HG03575 (cell line): ENCODE results near the gene SPSB3.

Experiments used
- ATAC-seq: cut with Tn5 transposase; IDR thresholded peaks from one replicate; pipeline ENCODE4 v1.9.1; 2021; ENCODE audit not compliant: unreplicated experiment, insufficient number of reproducible peaks, low FRiP score; ENCODE audit errors: extremely low read depth

The SPSB3 gene

GRCh38 chr16:1729445-1729844 is 52.9 kb downstream of the SPSB3 start:
- ATAC-seq = no peak

DNA sequence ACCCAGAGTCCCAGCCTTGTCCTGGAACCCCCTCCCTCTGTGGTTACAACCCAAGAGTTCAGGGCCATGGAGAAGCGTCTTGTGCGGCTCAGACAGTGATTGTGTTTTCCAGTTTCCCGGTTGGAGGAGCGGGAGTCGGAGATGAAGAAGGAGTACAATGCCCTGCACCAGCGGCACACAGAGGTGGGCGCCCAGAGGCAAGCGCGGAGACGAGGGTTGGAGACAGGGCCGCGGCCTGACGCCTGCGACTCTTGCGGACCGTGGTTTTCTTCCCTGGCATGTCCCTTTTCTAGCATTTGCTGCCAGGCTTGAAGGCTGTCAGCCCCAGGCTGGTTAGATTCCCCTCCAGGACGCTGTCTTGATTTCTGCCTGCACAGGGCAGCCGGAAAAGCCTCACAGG is 53.3 kb downstream of the SPSB3 start:
- ATAC-seq = no peak

GRCh38 chr16:1727651-1728624 is 54.4 kb downstream of the SPSB3 start:
- ATAC-seq = no peak
